Lung (tissue), 16 donors: ENCODE measurements around the gene CRABP2. TPM values are rescaled to one million over a fixed set of nuclear protein-coding genes. Genes with fewer than 3 reads are reported as not detected.

Experiments used
- ATAC-seq: fragments of 200-7000 bp; cut with Tn5 transposase; one replicate; pipeline ENCODE4 v1.9.1; 2020; ENCODE audit warnings: moderate number of reproducible peaks; ENCODE audit not compliant: insufficient read depth, low FRiP score
- DNase-seq, 3 donors: peaks; one replicate each; pipeline ENCODE4 v3.0.0-alpha.2; 2013 to 2017
- H3K27ac ChIP-seq, 2 donors: one replicate each; pipeline ENCODE4 v1.5.1; 2013; ENCODE audit warnings: mild to moderate bottlenecking in 2 of 2, moderate library complexity in 2 of 2, control low read depth in 1 of 2, inconsistent platforms in 1 of 2, low read depth in 1 of 2, low read length in 1 of 2
- H3K27me3 ChIP-seq, 3 donors: one replicate each; pipeline ENCODE4 v1.5.1; 2013; ENCODE audit warnings: low read length in 2 of 3; ENCODE audit not compliant: control insufficient read depth in 3 of 3, insufficient read depth in 3 of 3
- H3K36me3 ChIP-seq, 4 donors: one replicate each; pipeline ENCODE4 v1.5.1; 2013; ENCODE audit warnings: low read length in 4 of 4, mild to moderate bottlenecking in 1 of 4, moderate library complexity in 1 of 4; ENCODE audit not compliant: control insufficient read depth in 4 of 4, insufficient read depth in 4 of 4
- H3K4me1 ChIP-seq, 5 donors: one replicate each; pipeline ENCODE4 v1.5.1; 2013; ENCODE audit warnings: low read length in 5 of 5, mild to moderate bottlenecking in 2 of 5, moderate library complexity in 1 of 5; ENCODE audit not compliant: control insufficient read depth in 5 of 5, insufficient read depth in 5 of 5
- H3K4me3 ChIP-seq: one replicate; pipeline ENCODE4 v1.5.1; 2013; ENCODE audit warnings: mild to moderate bottlenecking, control low read depth, moderate library complexity
- H3K9ac ChIP-seq, 2 donors: one replicate each; pipeline ENCODE4 v1.5.1; 2013; ENCODE audit warnings: low read length in 2 of 2, control low read depth in 1 of 2; ENCODE audit not compliant: insufficient read depth in 1 of 2
- H3K9me3 ChIP-seq, 4 donors: one replicate each; pipeline ENCODE4 v1.5.1; 2013; ENCODE audit warnings: low read length in 3 of 4, mild to moderate bottlenecking in 1 of 4, moderate library complexity in 1 of 4; ENCODE audit not compliant: control insufficient read depth in 4 of 4, insufficient read depth in 3 of 4
- WGBS, 2 donors: extraction: QIAGEN DNeasy Blood & Tissue Kit; methylation state at CpG; one replicate each; pipeline ENCODE4 v1.1.7; 2013; 5-methylcytosine and 5-hydroxymethylcytosine counted together
- long read RNA-seq, 5 donors: transcript quantifications; one replicate each; lab custom pipeline, GENCODE V29; 2026
- polyA plus RNA-seq, 2 donors: library from polyadenylated mRNA; stranded (reverse); fragments of 200-250 nt; gene quantifications; one replicate each; pipeline ENCODE4 v1.2.1, GENCODE V29; 2013
- total RNA-seq, 2 donors: library from RNA; depleted of rRNA in 1 of 2; stranded (reverse); fragments of >200 nt in 1 of 2; gene quantifications; one replicate each; pipeline ENCODE4 v1.2.1, GENCODE V29; 2014 to 2021
- TF ChIP-seq, protein P1 (sequence below): IDR thresholded peaks from 2 replicates; pipeline ENCODE4 v1.5.1; 2012; ENCODE audit warnings: mild to moderate bottlenecking; ENCODE audit errors: control extremely low read depth, extremely low read depth
- donor health status: control.
- donor health status: control.
- donor health status: Bipolar disorder and iron deficiency.
- donor health status: healthy.
- donor health status: DM: yes; HTN: yes; CAD: no.

The CRABP2 gene
- 10 to 100 TPM in 1 of 2 donors, 1 to 10 TPM in 1; 5.8 to 13.6 TPM for total RNA-seq
- 1 to 10 TPM; 1.3 to 4.0 TPM for polyA plus RNA-seq
- long read RNA-seq, donor 1, transcript CRABP2-203 (4 exons, 992 nt), result major isoform, 51 of 87 reads
- long read RNA-seq, donor 1, partial matches to known transcripts, result 32 of 87 reads
- long read RNA-seq, donor 1, other reads (novel, unspliced or antisense), result 0 of 87 reads
- long read RNA-seq, donor 2, transcript CRABP2-203 (4 exons, 992 nt), result major isoform, 18 of 19 reads
- long read RNA-seq, donor 2, partial matches to known transcripts, result 0 of 19 reads
- long read RNA-seq, donor 2, other reads (novel, unspliced or antisense), result 0 of 19 reads
- long read RNA-seq, donor 3, transcript CRABP2-203 (4 exons, 992 nt), result major isoform, 42 of 51 reads
- long read RNA-seq, donor 3, partial matches to known transcripts, result 5 of 51 reads
- long read RNA-seq, donor 3, other reads (novel, unspliced or antisense), result 0 of 51 reads
- long read RNA-seq, donor 4, transcript CRABP2-203 (4 exons, 992 nt), result major isoform, 25 of 40 reads
- long read RNA-seq, donor 4, partial matches to known transcripts, result 13 of 40 reads
- long read RNA-seq, donor 4, other reads (novel, unspliced or antisense), result 0 of 40 reads
- long read RNA-seq, donor 5, transcript CRABP2-203 (4 exons, 992 nt), result major isoform, 78 of 133 reads
- long read RNA-seq, donor 5, partial matches to known transcripts, result 52 of 133 reads
- long read RNA-seq, donor 5, other reads (novel, unspliced or antisense), result 0 of 133 reads

DNA sequence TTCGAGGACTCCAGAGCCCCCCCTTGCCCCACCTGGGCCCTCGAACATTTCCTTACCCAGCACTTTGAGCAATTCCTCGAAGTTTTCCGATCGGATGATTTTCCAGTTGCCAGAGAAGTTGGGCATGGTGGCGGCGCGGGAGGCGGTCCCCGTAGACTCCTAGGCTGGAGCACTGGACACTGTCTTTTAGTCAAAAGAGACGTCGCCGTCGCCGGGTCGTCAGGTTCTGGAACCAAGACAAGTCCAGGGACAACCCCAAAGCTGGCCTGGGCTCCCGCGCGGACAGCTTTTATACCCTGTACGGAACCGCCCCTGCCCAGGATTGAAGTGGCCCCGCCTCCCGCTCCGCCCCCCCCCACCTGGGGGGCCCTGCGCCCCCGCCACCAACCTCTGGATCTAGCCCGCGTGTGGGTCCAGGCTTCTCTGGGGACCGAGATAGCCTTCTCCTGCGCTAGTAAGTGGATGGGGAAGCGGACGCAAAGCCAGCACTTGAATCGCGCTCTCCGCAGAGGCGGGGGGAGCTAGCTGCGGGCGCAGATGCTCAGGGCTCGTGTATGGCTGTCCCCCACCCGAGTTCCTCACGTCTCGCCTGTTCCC, at the start of gene CRABP2:
TSS of gene CRABP2 (minus strand) at position 263 of the 597 bp plus-strand sequence. CDS start at position 126, 137 bp downstream.
- Histone ChIP-seq H3K27ac (peak within 1 kb of the TSS in 1 of 2 donors; percentile 46), H3K9ac (peak within 1 kb of the TSS; percentile 11 to 68), H3K9me3 (no peaks in the 10 kb centered on the region), H3K4me1 (peaks cover 0 to 71% (median 17%) of the 10 kb centered on the region in 5 donors), H3K36me3 (no peaks in the 10 kb centered on the region), H3K27me3 (peaks cover 0 to 4% (median 0%) of the 10 kb centered on the region in 3 donors), H3K4me3 (no peak within 1 kb of the TSS)
- TF ChIP-seq, protein P1, sequence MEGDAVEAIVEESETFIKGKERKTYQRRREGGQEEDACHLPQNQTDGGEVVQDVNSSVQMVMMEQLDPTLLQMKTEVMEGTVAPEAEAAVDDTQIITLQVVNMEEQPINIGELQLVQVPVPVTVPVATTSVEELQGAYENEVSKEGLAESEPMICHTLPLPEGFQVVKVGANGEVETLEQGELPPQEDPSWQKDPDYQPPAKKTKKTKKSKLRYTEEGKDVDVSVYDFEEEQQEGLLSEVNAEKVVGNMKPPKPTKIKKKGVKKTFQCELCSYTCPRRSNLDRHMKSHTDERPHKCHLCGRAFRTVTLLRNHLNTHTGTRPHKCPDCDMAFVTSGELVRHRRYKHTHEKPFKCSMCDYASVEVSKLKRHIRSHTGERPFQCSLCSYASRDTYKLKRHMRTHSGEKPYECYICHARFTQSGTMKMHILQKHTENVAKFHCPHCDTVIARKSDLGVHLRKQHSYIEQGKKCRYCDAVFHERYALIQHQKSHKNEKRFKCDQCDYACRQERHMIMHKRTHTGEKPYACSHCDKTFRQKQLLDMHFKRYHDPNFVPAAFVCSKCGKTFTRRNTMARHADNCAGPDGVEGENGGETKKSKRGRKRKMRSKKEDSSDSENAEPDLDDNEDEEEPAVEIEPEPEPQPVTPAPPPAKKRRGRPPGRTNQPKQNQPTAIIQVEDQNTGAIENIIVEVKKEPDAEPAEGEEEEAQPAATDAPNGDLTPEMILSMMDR, result no peak
- whole genome bisulfite sequencing, 2 donors, result 2 to 4% methylated on average over 42 of the region's 42 CpGs
- DNase-seq, result peak; percentile 73 to 77 (median 77)
- no peak for ATAC-seq

DNA sequence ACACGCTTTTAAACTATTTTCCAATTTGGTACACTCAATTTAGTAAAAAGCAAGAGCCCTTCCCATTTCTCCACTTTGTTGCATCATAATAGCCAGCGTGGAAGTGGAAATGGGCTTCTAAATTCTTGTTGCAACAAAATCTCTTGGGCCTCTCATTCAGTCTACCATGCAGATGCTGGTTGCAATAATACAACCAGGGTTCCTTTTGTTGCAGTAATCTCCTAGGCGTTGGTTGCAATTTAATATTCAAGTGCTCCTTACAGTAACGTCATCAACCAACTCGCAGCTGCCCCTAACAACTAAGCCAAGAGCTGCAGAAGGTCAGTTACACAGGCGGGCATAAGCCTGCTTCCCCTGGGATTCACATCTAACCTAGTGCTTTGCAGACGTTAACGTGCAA, 48.8 kb upstream of the CRABP2 start:
- no peak overlapping the region for H3K27ac ChIP-seq
- H3K9ac ChIP-seq, result no peak overlapping the region
- no peak overlapping the region for H3K4me3 ChIP-seq
- no peaks in the 10 kb centered on the region for H3K36me3 ChIP-seq
- TF ChIP-seq, protein P1, result no peak
- peaks cover 0 to 23% (median 7%) of the 10 kb centered on the region in 5 donors for H3K4me1 ChIP-seq
- H3K27me3 ChIP-seq, result no peaks in the 10 kb centered on the region
- 60 to 77% methylated on average over 8 of the region's 8 CpGs for WGBS, 2 donors
- DNase-seq (no peak), ATAC-seq (no peak)
- no peaks in the 10 kb centered on the region for H3K9me3 ChIP-seq

DNA sequence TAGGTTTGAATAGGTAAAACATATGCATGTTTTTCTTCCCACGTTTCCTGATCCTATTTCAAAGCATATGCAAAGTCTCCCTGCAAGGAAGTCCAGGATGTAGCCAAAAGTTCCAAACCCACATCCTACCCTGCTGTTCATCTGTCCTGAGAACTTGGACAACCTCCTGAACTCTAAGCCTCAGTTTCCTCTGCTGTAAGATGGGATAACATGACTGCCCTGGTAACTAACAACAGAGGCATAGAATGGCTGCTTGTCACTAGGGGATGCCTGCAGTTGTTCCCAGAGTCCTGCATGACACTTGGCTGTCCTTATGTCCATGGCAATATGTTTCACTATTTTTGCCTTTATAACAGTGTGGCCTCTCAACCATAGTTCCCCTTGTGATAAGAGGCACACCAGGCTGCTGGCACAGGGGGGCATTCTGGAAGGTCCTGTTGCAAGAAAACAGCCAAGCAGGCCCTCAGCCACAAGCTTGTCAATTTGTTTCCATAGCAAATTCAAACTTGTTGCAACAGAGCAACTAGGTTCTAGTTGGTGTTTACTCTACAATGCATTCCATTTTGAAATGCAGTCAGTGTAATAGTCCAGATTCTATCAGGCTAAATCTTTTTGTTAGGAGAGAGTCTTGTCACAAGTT, 47.6 kb upstream of the CRABP2 start:
- Histone ChIP-seq H3K27me3 (no peaks in the 10 kb centered on the region), H3K36me3 (no peaks in the 10 kb centered on the region), H3K27ac (peak overlapping the region in 1 of 2 donors; percentile 78), H3K9me3 (no peaks in the 10 kb centered on the region), H3K9ac (peak overlapping the region; percentile 89 to 97), H3K4me1 (peaks cover 3 to 35% (median 16%) of the 10 kb centered on the region in 5 donors), H3K4me3 (no peak overlapping the region)
- DNase-seq (peak; percentile 53 to 78 (median 68)), ATAC-seq (no peak)
- TF ChIP-seq, protein P1, result no peak
- WGBS, 2 donors, result 18 to 25% methylated on average over 1 of the region's 1 CpG
